Fibroblast of skin of left biceps (primary cell): Measurements from ENCODE around the gene FRMD4B.
"Not testable (repeated sequence)": the region's sequence is repeated elsewhere in the genome, so short reads cannot be mapped to it uniquely, and the experiment has no call there.

Experiments
- DNase-seq, 2 experiments: peaks; one replicate each; pipeline ENCODE4 v3.0.0-alpha.2; 2013; ENCODE audit warnings: low read depth in 2 of 2

Gene FRMD4B

DNA sequence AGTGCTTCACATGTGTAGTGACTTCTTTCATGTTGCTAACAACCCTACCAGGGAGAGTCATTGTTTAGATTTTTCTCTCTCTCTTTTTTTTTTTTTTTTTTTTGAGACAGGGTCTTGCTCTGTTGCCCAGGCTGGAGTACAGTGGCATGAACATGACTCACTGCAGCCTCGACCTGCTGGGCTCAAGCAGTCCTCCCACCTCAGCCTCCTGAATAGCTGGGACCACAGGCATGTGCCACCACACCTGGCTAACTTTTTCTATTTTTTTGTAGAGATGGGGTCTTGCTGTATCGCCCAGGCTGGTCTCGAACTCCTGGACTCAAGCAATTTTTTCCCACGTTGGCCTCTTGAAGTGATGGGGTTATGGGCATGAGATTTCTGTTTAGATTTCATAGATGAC is 63.4 kb downstream of the FRMD4B start:
- DNase-seq, result not testable (repeated sequence)

- DNase-seq, result no peak
Measured at GRCh38 chr3:69322158-69322509, 63.8 kb downstream of the FRMD4B start.

GRCh38 chr3:69321301-69322157 is 64.4 kb downstream of the FRMD4B start:
- DNase-seq, result no peak

DNA sequence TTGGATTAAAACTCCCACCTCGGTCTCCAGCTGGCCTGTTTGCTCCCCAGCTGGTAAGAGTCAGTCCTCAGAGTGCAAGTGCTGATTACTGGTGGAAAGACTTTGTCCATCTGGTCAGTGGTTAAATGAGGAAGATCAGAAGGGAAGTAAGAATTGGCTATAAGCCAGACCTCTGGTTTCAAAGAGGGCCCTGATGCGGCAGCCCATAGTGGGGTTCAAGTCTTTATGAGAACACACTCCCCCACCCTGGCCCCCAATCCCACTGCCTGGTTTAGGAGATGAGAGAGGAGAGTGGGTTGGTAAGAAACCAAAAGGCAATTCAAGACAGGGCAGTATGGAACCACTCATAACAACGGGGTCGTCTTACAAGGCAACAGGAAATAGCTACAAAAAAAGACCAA is 65.0 kb downstream of the FRMD4B start:
- no peak for DNase-seq

- DNase-seq, result no peak
Measured at GRCh38 chr3:69319652-69320051, 66.2 kb downstream of the FRMD4B start.

- no peak for DNase-seq
Measured at GRCh38 chr3:69318410-69318809, 67.5 kb downstream of the FRMD4B start.

DNA sequence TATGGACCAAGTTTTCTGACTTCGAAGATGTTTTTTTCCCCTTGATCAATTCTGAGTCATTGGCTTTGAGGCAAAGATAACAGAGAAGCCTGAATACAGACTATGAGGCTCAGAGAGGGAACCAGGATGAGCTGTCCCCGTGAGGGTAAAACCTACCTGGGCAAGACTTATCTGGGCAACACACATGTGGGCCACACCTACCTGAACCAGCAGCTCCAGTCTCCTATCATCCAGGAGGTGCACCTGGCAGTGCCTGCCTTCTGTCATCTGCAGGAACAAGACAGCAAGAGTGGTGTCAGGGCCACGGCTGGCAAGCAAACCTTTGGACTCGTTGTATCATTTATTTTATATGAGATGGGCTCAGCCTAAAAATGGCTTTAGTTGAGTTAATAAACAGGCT is 72.6 kb downstream of the FRMD4B start:
- no peak for DNase-seq

GRCh38 chr3:69309814-69310213 is 76.1 kb downstream of the FRMD4B start:
- no peak for DNase-seq

- DNase-seq, result peak; percentile 50
Measured at GRCh38 chr3:69306239-69307185, 79.4 kb downstream of the FRMD4B start.

- no peak for DNase-seq
Measured at GRCh38 chr3:69305011-69305410, 80.9 kb downstream of the FRMD4B start.

- DNase-seq, result no peak
Measured at GRCh38 chr3:69304396-69304795, 81.5 kb downstream of the FRMD4B start.

DNA sequence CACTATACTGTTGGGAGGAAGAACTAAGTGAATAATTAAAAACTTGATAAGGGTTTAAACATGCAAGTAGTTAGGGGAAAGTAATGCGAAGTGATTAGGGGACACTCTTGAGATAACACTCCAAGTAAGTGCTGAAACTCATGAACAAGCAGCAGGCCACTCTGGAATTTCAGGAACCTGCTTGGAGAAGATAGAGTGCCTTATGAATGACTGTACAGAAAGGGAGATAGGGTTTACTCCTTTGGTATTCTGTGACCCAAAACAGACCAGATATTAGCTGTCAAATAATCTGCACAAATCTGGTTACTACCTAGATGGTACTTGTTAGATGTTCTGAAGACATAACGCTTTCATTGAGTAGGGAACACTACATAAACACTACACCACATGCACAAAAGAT is 85.6 kb downstream of the FRMD4B start:
- DNase-seq, result no peak

DNA sequence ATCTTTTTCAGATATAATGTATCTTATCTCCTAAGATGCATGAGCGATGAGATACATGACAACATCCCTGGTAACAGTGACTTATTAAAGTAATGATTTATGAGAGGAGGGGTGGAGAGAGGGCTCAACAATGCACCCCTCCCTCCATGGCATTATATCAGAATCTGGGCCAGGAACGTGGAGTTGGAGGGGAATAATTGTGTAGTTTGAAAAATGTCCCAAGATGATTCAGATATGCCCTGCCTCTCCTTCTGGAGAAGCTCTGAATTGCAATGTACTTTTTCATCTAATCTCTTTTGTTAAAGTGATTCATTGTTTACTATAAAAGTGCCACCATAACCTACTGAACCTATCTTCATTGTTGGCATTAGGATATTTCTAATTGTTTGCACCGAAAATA is 86.5 kb downstream of the FRMD4B start:
- no peak for DNase-seq

GRCh38 chr3:69297501-69297900 is 88.4 kb downstream of the FRMD4B start:
- DNase-seq, result no peak

DNA sequence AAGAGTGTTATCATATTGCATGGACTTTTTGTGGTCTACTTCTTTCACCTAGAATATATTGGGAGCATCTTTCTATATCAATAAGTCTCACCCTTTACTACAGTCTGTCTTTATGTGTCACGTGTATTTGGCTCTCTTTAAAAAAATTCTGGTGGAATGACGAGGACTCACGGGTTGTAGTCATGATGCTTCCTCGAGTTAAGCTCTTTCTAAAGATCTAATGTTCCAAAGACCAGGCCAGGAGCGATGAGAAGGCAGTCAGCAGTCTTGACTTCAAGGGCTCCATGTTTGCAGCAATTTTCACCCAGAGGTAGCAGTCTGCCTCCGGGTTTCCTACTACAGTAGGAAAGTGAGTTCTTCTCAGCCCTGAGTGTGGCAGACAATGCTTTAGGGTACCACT is 88.9 kb downstream of the FRMD4B start:
- DNase-seq, result no peak

GRCh38 chr3:69294014-69294766 is 91.7 kb downstream of the FRMD4B start:
- peak; percentile 40 to 41 for DNase-seq

DNA sequence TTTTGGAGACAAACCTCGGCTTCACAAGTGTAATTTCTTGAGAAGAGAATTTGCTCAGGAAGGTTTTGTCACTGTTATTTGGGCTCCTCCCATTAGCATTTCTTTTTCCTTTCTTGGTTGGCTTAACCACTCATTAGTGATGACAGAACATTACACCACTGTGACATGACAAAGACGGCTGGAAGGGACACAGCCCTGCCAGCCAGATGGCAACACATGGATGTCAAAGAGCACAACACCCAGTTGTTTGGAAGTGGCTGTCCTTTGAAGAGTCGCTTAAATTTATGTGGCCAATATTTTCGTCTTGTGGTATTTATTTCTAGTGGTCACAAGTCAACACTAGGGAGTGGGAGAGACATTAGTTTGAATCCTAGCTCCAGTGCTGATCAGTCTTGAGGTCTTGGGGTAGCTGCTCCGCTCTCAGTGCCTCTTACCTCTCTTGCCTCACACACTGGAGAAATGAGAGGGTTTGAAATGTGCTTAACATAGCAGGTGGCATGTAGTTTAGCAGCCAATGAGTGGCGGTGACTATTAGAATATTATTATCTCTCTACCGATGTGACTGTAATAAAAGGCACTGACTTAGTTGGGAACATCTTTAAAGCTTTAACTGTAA is 92.8 kb downstream of the FRMD4B start:
- DNase-seq, result no peak

- DNase-seq, result no peak
Measured at GRCh38 chr3:69292185-69292584, 93.7 kb downstream of the FRMD4B start.

- no peak for DNase-seq
Measured at GRCh38 chr3:69290430-69290829, 95.5 kb downstream of the FRMD4B start.

GRCh38 chr3:69290006-69290405 is 95.9 kb downstream of the FRMD4B start:
- no peak for DNase-seq

GRCh38 chr3:69288161-69288895 is 97.6 kb downstream of the FRMD4B start:
- DNase-seq, result no peak
